Activated CD4-positive, CD25-positive, alpha-beta regulatory T cell treated with anti-CD3 and anti-CD28 coated beads, Interleukin-2, amount 50 U/mL, for 72 hours (primary cell): Measurements from ENCODE around the gene TARS3.
"Not testable (repeated sequence)": the region's sequence is repeated elsewhere in the genome, so short reads cannot be mapped to it uniquely, and the experiment has no call there.

Experiments
- DNase-seq: peaks from one replicate; pipeline ENCODE4 v3.0.0; 2021

TARS3 gene

GRCh38 chr15:101723874-101724674 is at the start of gene TARS3:
TSS of gene TARS3 (minus strand) at chr15:101724473. CDS start at chr15:101724387, 86 bp downstream.
- peak; percentile 86 for DNase-seq

- no peak for DNase-seq
Measured at GRCh38 chr15:101773496-101774100, 49.3 kb upstream of the TARS3 start.

GRCh38 chr15:101772921-101773320 is 48.6 kb upstream of the TARS3 start:
- no peak for DNase-seq

- not testable (repeated sequence) for DNase-seq
Measured at GRCh38 chr15:101767083-101767640, 42.9 kb upstream of the TARS3 start.

- no peak for DNase-seq
Measured at GRCh38 chr15:101765772-101766456, 41.6 kb upstream of the TARS3 start.

- DNase-seq: not testable (repeated sequence)
Measured at GRCh38 chr15:101765340-101765671, 41.0 kb upstream of the TARS3 start.

GRCh38 chr15:101764669-101765339 is 40.5 kb upstream of the TARS3 start:
- DNase-seq: not testable (repeated sequence)

GRCh38 chr15:101746716-101747082 is 22.4 kb upstream of the TARS3 start:
- DNase-seq: not testable (repeated sequence)

- not testable (repeated sequence) for DNase-seq
Measured at GRCh38 chr15:101734837-101735236, 10.6 kb upstream of the TARS3 start.

- DNase-seq: no peak
Measured at GRCh38 chr15:101733545-101733944, 9.3 kb upstream of the TARS3 start.

GRCh38 chr15:101732772-101733171 is 8.5 kb upstream of the TARS3 start:
- DNase-seq: no peak

- no peak for DNase-seq
Measured at GRCh38 chr15:101731746-101732145, 7.5 kb upstream of the TARS3 start.

GRCh38 chr15:101727186-101727585 is 2.9 kb upstream of the TARS3 start:
- DNase-seq: no peak

- no peak for DNase-seq
Measured at GRCh38 chr15:101725073-101725472, 800 bp upstream of the TARS3 start.

GRCh38 chr15:101724675-101725005 is 367 bp upstream of the TARS3 start:
- no peak for DNase-seq

GRCh38 chr15:101723171-101723873 is 951 bp downstream of the TARS3 start:
- DNase-seq: peak; percentile 31

GRCh38 chr15:101718896-101719295 is 5.4 kb downstream of the TARS3 start:
- DNase-seq: no peak

- no peak for DNase-seq
Measured at GRCh38 chr15:101712078-101712477, 12.2 kb downstream of the TARS3 start.

- DNase-seq: no peak
Measured at GRCh38 chr15:101710806-101711205, 13.5 kb downstream of the TARS3 start.

GRCh38 chr15:101709466-101709865 is 14.8 kb downstream of the TARS3 start:
- DNase-seq: no peak

- DNase-seq: no peak
Measured at GRCh38 chr15:101707983-101708382, 16.3 kb downstream of the TARS3 start.

GRCh38 chr15:101702077-101702476 is 22.2 kb downstream of the TARS3 start:
- DNase-seq: no peak

GRCh38 chr15:101698314-101698713 is 26.0 kb downstream of the TARS3 start:
- no peak for DNase-seq
